OCI-M2 (cell line): ENCODE data around the gene PAPSS1.
A peak's percentile ranks its signal among the peaks of the same experiment; 100 is the strongest.
"Not testable (repeated sequence)": the region's sequence is repeated elsewhere in the genome, so short reads cannot be mapped to it uniquely, and the experiment has no call there.

Experiments
- DNase-seq: peaks from one replicate; lab custom pipeline; 2025; ENCODE audit not compliant: unreplicated experiment; lab: John Stamatoyannopoulos, UW

PAPSS1 gene

GRCh38 chr4:107726131-107726925 is 6.3 kb upstream of the PAPSS1 start:
- not testable (repeated sequence) for DNase-seq

GRCh38 chr4:107725281-107725859 is 5.3 kb upstream of the PAPSS1 start:
- DNase-seq: no peak

- not testable (repeated sequence) for DNase-seq
Observed at GRCh38 chr4:107723331-107723730, 3.3 kb upstream of the PAPSS1 start.

- DNase-seq: no peak
Observed at GRCh38 chr4:107721436-107722100, 1.5 kb upstream of the PAPSS1 start.

- DNase-seq: peak; percentile 30
Observed at GRCh38 chr4:107719207-107719921, 670 bp downstream of the PAPSS1 start.

- no peak for DNase-seq
Observed at GRCh38 chr4:107718351-107718965, 1.6 kb downstream of the PAPSS1 start.

- no peak for DNase-seq
Observed at GRCh38 chr4:107714256-107714655, 5.8 kb downstream of the PAPSS1 start.

GRCh38 chr4:107712236-107712635 is 7.8 kb downstream of the PAPSS1 start:
- DNase-seq: no peak

GRCh38 chr4:107711831-107712230 is 8.2 kb downstream of the PAPSS1 start:
- DNase-seq: no peak

- no peak for DNase-seq
Observed at GRCh38 chr4:107710493-107711459, 9.3 kb downstream of the PAPSS1 start.

GRCh38 chr4:107709916-107710315 is 10.1 kb downstream of the PAPSS1 start:
- no peak for DNase-seq

GRCh38 chr4:107708225-107708624 is 11.8 kb downstream of the PAPSS1 start:
- no peak for DNase-seq

- DNase-seq: no peak
Observed at GRCh38 chr4:107705742-107706556, 14.1 kb downstream of the PAPSS1 start.

- no peak for DNase-seq
Observed at GRCh38 chr4:107701565-107701964, 18.5 kb downstream of the PAPSS1 start.

- no peak for DNase-seq
Observed at GRCh38 chr4:107699466-107700206, 20.4 kb downstream of the PAPSS1 start.

- DNase-seq: not testable (repeated sequence)
Observed at GRCh38 chr4:107696187-107696586, 23.8 kb downstream of the PAPSS1 start.

GRCh38 chr4:107693132-107693531 is 26.9 kb downstream of the PAPSS1 start:
- no peak for DNase-seq

- DNase-seq: no peak
Observed at GRCh38 chr4:107692202-107692601, 27.8 kb downstream of the PAPSS1 start.
